ENCODE results near the gene SLC14A1.

The SLC14A1 gene

DNA sequence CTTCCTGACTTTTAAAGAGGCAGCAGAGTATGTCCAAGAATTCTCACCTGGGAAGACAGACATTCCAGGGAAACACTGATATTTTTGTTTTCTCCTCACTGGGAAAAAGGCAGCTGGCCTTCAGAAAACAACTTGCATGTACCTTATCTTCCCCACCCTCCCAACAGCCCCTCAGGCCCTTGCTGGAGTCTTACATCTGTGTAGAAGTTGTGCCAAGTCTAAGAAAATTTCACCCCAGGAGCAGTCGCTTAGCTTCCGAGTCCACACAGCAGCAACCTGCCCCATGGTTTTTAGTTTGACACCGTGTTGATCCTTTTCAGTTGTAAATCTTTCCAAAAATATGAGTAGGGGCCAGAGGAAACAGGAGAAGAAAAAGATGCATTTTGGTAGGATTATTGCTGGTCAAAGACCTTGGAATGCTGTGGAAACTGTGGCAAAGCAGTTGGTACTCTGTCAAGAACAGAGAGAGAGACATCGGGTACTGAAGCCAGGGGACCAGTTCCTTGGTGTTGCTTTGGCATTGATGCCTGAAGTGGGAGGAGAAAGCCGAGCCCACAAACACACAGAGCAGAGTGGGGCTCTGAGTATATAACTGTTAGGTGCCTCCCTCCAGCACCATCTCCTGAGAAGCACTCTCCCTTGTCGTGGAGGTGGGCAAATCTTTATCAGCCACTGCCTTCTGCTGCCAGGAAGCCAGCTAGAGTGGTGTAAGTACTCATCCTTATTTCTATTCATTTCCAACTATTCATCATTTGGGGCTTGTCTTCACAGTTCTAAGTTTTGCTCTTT, at the start of gene SLC14A1:
Gene SLC14A1, plus strand, starts transcription at position 615 of the 789 bp plus-strand sequence. CDS start 6,140 bp downstream, outside the sequence.
- no peaks in the 10 kb centered on the region for H3K9me3 ChIP-seq (ENCODE audit: control insufficient read depth, insufficient read depth, low read depth, low read length)
- no peak within 1 kb of the TSS for H3K4me3 ChIP-seq (ENCODE audit: low read depth, low read length)
- no peak within 1 kb of the TSS for H3K9ac ChIP-seq (ENCODE audit: low read length)
- no peak within 1 kb of the TSS for H3K27ac ChIP-seq (ENCODE audit: low read depth, low read length)
- no peaks in the 10 kb centered on the region for H3K4me1 ChIP-seq (ENCODE audit: control insufficient read depth, insufficient read depth, low read length)
- no peaks in the 10 kb centered on the region for H3K27me3 ChIP-seq (ENCODE audit: control insufficient read depth, insufficient read depth, low read length)
- no peaks in the 10 kb centered on the region for H3K36me3 ChIP-seq (ENCODE audit: control insufficient read depth, insufficient read depth, low read length)

DNA sequence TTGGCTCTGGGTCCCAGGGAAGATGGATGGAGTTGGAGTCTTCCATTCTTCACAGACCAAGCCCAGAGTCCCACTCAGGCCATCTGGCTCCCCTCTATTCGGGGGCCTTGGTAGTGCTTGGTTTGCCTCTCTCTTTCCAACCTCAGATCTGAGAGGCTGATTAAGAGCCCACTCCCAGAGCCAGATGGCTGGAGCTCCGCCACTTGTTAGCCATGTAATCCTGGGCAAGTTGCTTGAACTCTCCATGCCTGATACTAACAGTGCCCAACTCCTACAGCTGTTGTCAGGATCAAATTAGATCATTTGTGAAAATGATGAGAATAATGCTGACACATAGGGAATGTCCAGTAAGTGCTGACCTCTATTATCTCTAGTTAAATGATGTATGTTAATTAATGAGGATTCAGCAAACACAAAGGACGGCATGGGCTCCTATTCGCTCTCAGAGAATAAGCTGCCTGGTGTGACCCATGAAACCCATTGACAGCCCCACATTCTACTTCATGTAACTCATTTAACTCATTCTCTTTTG, 46.6 kb upstream of the SLC14A1 start:
- H3K36me3 ChIP-seq (ENCODE audit: control insufficient read depth, insufficient read depth, low read length), result no peaks in the 10 kb centered on the region
- no peak overlapping the region for H3K9ac ChIP-seq (ENCODE audit: low read length)
- H3K4me1 ChIP-seq (ENCODE audit: control insufficient read depth, insufficient read depth, low read length), result no peaks in the 10 kb centered on the region
- H3K4me3 ChIP-seq (ENCODE audit: low read depth, low read length), result no peak overlapping the region
- H3K9me3 ChIP-seq (ENCODE audit: control insufficient read depth, insufficient read depth, low read depth, low read length), result no peaks in the 10 kb centered on the region
- H3K27ac ChIP-seq (ENCODE audit: low read depth, low read length), result no peak overlapping the region
- H3K27me3 ChIP-seq (ENCODE audit: control insufficient read depth, insufficient read depth, low read length), result no peaks in the 10 kb centered on the region

DNA sequence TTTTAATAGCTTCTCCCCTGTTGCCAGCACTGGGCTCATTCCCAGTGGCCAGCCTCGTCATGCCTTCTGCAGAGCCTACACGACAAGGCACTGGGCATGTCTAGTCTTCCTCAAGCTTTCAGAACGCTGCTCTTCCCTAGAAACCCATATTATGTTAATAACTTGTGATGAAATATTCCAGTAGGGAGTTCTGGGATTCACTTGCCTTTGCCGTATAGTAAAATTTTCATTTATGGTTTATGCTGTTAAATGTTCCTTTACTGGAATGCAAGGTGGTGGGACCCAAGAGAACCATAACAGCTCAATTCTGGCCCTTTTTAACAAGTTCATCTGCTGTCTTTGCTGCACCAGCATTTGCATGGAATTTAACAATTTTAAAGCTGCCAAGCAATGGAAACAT, 45.5 kb upstream of the SLC14A1 start:
- H3K9ac ChIP-seq (ENCODE audit: low read length), result no peak overlapping the region
- H3K9me3 ChIP-seq (ENCODE audit: control insufficient read depth, insufficient read depth, low read depth, low read length), result no peaks in the 10 kb centered on the region
- H3K4me3 ChIP-seq (ENCODE audit: low read depth, low read length), result no peak overlapping the region
- H3K4me1 ChIP-seq (ENCODE audit: control insufficient read depth, insufficient read depth, low read length), result no peaks in the 10 kb centered on the region
- H3K36me3 ChIP-seq (ENCODE audit: control insufficient read depth, insufficient read depth, low read length), result no peaks in the 10 kb centered on the region
- H3K27me3 ChIP-seq (ENCODE audit: control insufficient read depth, insufficient read depth, low read length), result no peaks in the 10 kb centered on the region
- H3K27ac ChIP-seq (ENCODE audit: low read depth, low read length), result no peak overlapping the region

DNA sequence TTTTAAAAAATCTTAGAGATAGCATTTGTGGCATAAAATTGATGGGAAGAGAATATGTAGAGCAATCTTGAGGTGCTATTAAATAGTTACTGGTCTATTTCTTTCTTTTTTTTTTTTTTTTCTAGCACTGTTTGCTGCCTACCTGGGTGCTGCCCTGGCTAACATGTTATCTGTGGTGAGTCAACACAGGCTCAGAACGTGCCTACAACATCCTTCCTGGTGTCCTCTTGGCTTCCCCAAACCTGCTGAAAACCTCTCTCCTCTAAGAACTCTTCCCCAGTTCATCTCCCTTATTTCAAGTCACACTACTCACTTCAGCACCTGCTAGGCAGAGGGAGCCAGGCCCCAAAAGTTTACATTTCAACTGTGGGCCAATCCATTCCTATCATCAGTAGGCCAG, 45.1 kb upstream of the SLC14A1 start:
- H3K27ac ChIP-seq (ENCODE audit: low read depth, low read length), result no peak overlapping the region
- H3K9ac ChIP-seq (ENCODE audit: low read length), result no peak overlapping the region
- no peaks in the 10 kb centered on the region for H3K27me3 ChIP-seq (ENCODE audit: control insufficient read depth, insufficient read depth, low read length)
- no peak overlapping the region for H3K4me3 ChIP-seq (ENCODE audit: low read depth, low read length)
- no peaks in the 10 kb centered on the region for H3K4me1 ChIP-seq (ENCODE audit: control insufficient read depth, insufficient read depth, low read length)
- no peaks in the 10 kb centered on the region for H3K9me3 ChIP-seq (ENCODE audit: control insufficient read depth, insufficient read depth, low read depth, low read length)
- H3K36me3 ChIP-seq (ENCODE audit: control insufficient read depth, insufficient read depth, low read length), result no peaks in the 10 kb centered on the region

DNA sequence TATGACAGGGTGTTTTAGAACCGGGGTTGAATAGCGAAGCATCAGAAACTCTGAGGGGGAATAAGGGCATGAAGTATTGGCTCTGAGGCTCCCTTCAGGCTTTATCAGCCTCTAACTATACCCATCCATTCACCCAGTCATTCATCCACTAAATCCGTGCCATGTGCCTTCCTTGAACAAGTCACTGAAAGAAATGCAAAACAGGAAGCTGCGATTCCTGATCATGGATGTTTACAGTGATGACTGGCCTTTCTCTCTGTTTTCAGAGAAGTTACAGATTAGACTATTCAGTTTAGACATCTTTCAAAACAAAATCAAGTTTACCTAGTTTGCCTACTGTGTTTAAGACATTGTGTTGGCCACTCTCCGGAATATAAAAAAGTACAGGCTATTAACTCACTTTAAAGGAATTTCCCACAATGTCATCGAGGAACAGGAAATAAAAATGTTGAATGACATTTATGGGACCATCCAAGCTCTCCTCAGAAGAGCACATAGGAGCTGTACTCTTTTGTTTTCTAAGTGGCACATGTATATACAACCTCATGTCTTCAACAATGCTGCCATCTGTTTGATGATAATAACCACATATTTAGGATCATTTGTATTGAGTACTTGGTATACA, 43.8 kb upstream of the SLC14A1 start:
- Histone ChIP-seq H3K4me1 (ENCODE audit: control insufficient read depth, insufficient read depth, low read length) (no peaks in the 10 kb centered on the region), H3K36me3 (ENCODE audit: control insufficient read depth, insufficient read depth, low read length) (no peaks in the 10 kb centered on the region), H3K4me3 (ENCODE audit: low read depth, low read length) (no peak overlapping the region), H3K9me3 (ENCODE audit: control insufficient read depth, insufficient read depth, low read depth, low read length) (no peaks in the 10 kb centered on the region), H3K9ac (ENCODE audit: low read length) (no peak overlapping the region), H3K27me3 (ENCODE audit: control insufficient read depth, insufficient read depth, low read length) (no peaks in the 10 kb centered on the region), H3K27ac (ENCODE audit: low read depth, low read length) (no peak overlapping the region)

DNA sequence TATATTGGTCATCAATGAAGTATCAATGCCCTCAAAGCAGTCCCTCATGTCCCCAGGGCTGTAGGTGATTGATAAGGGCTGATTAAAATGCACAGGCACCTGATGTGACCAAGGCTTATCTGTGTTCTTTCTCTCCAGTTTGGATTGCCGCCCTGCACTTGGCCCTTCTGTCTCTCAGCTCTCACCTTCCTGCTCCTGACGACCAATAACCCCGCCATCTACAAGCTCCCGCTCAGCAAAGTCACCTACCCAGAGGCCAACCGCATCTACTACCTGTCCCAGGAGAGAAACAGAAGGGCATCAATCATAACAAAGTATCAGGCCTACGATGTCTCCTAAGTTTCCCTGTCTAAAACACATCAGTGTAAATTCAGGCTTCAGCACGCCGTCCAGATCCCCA, 41.8 kb upstream of the SLC14A1 start:
- H3K27ac ChIP-seq (ENCODE audit: low read depth, low read length), result no peak overlapping the region
- no peaks in the 10 kb centered on the region for H3K27me3 ChIP-seq (ENCODE audit: control insufficient read depth, insufficient read depth, low read length)
- peaks cover 14% of the 10 kb centered on the region for H3K4me1 ChIP-seq (ENCODE audit: control insufficient read depth, insufficient read depth, low read length)
- no peak overlapping the region for H3K9ac ChIP-seq (ENCODE audit: low read length)
- no peaks in the 10 kb centered on the region for H3K9me3 ChIP-seq (ENCODE audit: control insufficient read depth, insufficient read depth, low read depth, low read length)
- no peaks in the 10 kb centered on the region for H3K36me3 ChIP-seq (ENCODE audit: control insufficient read depth, insufficient read depth, low read length)
- no peak overlapping the region for H3K4me3 ChIP-seq (ENCODE audit: low read depth, low read length)

DNA sequence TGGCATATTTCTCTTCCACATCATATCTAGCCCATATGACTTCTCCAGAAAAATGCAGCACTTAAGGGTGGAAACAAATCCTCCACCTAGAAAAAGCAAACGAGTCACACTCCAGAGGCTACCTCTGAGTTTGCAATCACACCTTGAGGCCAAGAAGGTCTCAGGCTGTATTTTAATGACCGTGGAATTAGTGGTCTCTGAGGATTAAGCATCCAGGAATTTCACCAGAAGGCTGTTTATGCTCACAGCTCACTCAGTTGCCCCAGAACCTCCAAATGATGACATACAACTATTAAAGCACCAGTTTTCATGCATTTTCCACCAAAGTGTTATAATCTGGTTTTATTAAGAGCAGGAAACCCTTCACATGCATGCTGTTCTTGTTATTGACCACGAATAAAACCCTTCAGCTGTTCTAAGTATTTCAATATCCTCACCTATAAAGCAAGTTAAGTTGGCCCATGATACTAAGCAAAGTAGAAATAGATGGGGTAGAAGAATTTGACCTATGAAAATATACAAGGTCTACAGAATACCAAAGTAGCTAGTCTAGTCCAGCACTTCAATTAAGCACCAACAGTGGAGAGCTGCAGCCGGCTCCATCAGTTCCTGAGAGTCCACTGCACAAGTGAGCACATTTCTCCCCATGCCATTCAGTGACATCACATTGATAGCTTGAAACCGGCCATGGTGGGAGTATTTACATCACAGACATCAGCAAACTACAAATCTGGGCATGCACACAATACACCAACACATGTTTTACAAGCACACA, 39.5 kb upstream of the SLC14A1 start:
- Histone ChIP-seq H3K27ac (ENCODE audit: low read depth, low read length) (no peak overlapping the region), H3K4me1 (ENCODE audit: control insufficient read depth, insufficient read depth, low read length) (peaks cover 15% of the 10 kb centered on the region), H3K9ac (ENCODE audit: low read length) (no peak overlapping the region), H3K36me3 (ENCODE audit: control insufficient read depth, insufficient read depth, low read length) (no peaks in the 10 kb centered on the region), H3K27me3 (ENCODE audit: control insufficient read depth, insufficient read depth, low read length) (no peaks in the 10 kb centered on the region), H3K9me3 (ENCODE audit: control insufficient read depth, insufficient read depth, low read depth, low read length) (no peaks in the 10 kb centered on the region), H3K4me3 (ENCODE audit: low read depth, low read length) (no peak overlapping the region)

DNA sequence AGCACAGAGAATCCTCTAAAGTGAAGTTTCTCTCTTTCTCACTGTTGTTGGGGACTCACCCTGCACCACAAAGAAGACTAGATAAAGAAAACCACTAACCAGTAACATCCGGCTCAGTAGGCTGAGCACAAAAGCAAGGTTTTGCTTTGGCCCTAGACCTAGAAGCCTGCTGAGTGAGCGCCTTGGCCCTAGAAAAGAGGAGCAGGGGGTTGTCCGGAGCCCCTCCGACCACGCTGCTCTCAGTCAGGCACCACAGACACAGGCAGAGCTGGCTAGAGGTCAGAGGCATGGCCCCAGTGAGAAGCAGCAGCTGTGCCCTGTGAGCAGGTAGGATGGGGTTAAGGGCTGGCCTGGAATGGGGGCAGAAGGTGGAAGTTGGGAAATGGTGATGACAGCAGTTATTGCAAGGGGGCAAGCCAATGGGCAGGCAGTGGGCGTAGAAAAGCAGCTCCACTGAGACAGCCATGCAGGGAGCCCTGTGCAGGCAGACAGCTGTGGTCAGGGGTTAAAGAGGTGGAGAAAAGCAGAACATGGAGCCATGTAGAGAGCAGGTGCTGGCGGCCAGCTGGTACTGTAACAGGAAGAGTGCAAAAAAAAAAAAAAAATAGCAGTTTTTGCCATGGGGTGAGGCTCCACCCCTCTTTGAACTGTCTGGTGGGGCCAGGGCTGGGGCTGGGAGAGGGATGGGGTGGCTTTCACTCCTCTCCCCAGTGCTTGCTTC, 36.9 kb upstream of the SLC14A1 start:
- no peaks in the 10 kb centered on the region for H3K9me3 ChIP-seq (ENCODE audit: control insufficient read depth, insufficient read depth, low read depth, low read length)
- no peaks in the 10 kb centered on the region for H3K27me3 ChIP-seq (ENCODE audit: control insufficient read depth, insufficient read depth, low read length)
- no peak overlapping the region for H3K27ac ChIP-seq (ENCODE audit: low read depth, low read length)
- H3K4me1 ChIP-seq (ENCODE audit: control insufficient read depth, insufficient read depth, low read length), result peaks cover 18% of the 10 kb centered on the region
- no peak overlapping the region for H3K4me3 ChIP-seq (ENCODE audit: low read depth, low read length)
- no peaks in the 10 kb centered on the region for H3K36me3 ChIP-seq (ENCODE audit: control insufficient read depth, insufficient read depth, low read length)
- no peak overlapping the region for H3K9ac ChIP-seq (ENCODE audit: low read length)

DNA sequence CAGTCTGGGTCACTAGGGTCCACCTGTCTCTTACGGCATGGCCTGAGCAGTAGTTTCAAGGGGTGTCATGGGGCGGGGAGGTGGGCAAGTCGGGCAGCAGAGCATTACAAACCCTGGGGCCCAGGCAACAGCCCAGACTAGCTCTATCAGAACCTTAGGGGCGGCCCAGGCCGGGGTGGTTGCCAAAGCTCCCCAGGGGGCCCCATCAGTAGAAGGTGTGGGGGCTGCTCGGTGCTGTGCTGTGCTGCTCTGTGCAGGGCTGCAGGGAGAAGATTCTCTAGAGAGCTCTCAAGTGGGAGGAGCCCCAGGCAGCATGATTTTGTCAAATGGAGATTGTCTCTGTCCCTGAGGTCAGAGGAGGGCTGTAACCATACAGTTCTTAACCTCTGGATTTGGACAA, 36.4 kb upstream of the SLC14A1 start:
- Histone ChIP-seq H3K4me3 (ENCODE audit: low read depth, low read length) (no peak overlapping the region), H3K27me3 (ENCODE audit: control insufficient read depth, insufficient read depth, low read length) (no peaks in the 10 kb centered on the region), H3K9me3 (ENCODE audit: control insufficient read depth, insufficient read depth, low read depth, low read length) (no peaks in the 10 kb centered on the region), H3K9ac (ENCODE audit: low read length) (no peak overlapping the region), H3K4me1 (ENCODE audit: control insufficient read depth, insufficient read depth, low read length) (peaks cover 18% of the 10 kb centered on the region), H3K36me3 (ENCODE audit: control insufficient read depth, insufficient read depth, low read length) (no peaks in the 10 kb centered on the region), H3K27ac (ENCODE audit: low read depth, low read length) (no peak overlapping the region)

DNA sequence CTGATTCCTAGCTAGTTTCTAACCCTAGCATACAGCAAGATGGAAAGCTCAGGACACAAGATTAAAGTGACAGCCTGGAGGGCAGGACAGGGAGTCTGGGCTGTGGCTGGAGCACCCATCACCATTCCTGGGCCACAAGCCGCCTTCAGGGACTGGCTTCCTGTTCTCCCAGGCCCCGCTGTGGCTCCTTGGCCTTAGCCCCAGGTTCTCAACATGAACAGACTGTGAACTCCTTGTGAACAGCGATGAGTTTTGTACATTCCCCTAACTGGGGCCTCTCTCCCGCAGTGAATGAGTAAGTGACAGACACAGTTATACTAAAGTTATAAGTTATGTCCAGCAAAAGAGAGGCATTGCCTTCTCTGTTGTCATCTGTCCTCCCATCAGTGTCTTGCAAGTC, 35.9 kb upstream of the SLC14A1 start:
- H3K27ac ChIP-seq (ENCODE audit: low read depth, low read length), result no peak overlapping the region
- no peak overlapping the region for H3K4me3 ChIP-seq (ENCODE audit: low read depth, low read length)
- no peak overlapping the region for H3K9ac ChIP-seq (ENCODE audit: low read length)
- H3K9me3 ChIP-seq (ENCODE audit: control insufficient read depth, insufficient read depth, low read depth, low read length), result 0 out of 2 replicates have a peak, but pooled peaks cover under 1% of the 10 kb centered on the region
- peaks cover 18% of the 10 kb centered on the region for H3K4me1 ChIP-seq (ENCODE audit: control insufficient read depth, insufficient read depth, low read length)
- no peaks in the 10 kb centered on the region for H3K36me3 ChIP-seq (ENCODE audit: control insufficient read depth, insufficient read depth, low read length)
- H3K27me3 ChIP-seq (ENCODE audit: control insufficient read depth, insufficient read depth, low read length), result no peaks in the 10 kb centered on the region

Data from HUES6 (cell line).